ENCODE results near the gene GPANK1. TPM values are rescaled to one million over a fixed set of nuclear protein-coding genes. Genes with fewer than 3 reads are reported as not detected.

Gene GPANK1
- total and polyA plus RNA-seq, 9 of the 15 experiments (the other 6 are each of a cell fraction or from before 2014, with no cell fraction given), result 32.2 to 111 (median 46.3) TPM

DNA sequence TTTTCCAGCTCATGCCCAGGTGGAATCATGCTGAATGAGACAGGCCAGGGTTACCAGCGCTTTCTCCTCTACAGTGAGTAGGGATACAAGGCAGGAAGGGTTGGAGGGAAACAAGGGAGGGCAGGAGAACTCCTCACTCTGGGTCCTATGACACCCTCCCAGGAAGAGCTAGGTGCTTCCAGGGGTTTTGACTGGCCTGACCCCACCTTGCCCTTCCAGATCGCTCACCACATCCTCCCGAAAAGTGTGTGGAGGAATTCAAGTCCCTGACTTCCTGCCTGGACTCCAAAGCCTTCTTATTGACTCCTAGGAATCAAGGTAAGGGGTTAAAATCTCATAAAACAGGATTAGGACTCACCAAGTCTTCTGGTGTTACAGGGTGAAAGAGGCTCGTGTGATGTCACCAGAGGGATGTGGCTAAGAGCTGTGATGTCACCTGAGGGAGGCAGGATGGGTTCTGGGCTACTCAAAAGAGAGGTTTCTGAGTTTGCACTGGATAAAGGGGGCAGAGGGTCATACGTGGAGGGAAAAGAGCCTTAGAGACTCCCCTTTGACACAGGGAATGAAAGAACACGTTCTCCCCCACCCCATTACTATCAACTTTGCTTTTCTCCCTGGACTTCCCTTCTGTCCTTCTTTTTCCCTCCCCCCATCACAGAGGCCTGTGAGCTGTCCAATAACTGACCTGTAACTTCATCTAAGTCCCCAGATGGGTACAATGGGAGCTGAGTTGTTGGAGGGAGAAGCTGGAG lies 7.2 kb downstream of the GPANK1 start (continued):
- no peak for TF ChIP-seq CSDE1 (IDR thresholded peaks at IDR 0.05)
- TF ChIP-seq, protein P1, sequence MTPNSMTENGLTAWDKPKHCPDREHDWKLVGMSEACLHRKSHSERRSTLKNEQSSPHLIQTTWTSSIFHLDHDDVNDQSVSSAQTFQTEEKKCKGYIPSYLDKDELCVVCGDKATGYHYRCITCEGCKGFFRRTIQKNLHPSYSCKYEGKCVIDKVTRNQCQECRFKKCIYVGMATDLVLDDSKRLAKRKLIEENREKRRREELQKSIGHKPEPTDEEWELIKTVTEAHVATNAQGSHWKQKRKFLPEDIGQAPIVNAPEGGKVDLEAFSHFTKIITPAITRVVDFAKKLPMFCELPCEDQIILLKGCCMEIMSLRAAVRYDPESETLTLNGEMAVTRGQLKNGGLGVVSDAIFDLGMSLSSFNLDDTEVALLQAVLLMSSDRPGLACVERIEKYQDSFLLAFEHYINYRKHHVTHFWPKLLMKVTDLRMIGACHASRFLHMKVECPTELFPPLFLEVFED (CRISPR knock-in tag; conservative IDR thresholded peaks at IDR 0.05), result 0 out of 2 replicates have a peak, but pooled peaks have one; percentile 12
- no peak for TF ChIP-seq MECOM (CRISPR knock-in tag; IDR thresholded peaks at IDR 0.05)
- peak; percentile 62 for TF ChIP-seq ATF7 (IDR thresholded peaks at IDR 0.05)
- no peak for TF ChIP-seq KDM1A (IDR thresholded peaks at IDR 0.05)
- peak; percentile 40; the same call in 1 of the 2 replicates for TF ChIP-seq NCOA1 (IDR thresholded peaks at IDR 0.05; ENCODE audit: low read depth)
- 0 out of 2 replicates have a peak, but pooled peaks have one; percentile 38 for TF ChIP-seq SPI1 (IDR thresholded peaks at IDR 0.05; ENCODE audit: borderline replicate concordance, low read depth, low read length)
- TF ChIP-seq, protein P2, sequence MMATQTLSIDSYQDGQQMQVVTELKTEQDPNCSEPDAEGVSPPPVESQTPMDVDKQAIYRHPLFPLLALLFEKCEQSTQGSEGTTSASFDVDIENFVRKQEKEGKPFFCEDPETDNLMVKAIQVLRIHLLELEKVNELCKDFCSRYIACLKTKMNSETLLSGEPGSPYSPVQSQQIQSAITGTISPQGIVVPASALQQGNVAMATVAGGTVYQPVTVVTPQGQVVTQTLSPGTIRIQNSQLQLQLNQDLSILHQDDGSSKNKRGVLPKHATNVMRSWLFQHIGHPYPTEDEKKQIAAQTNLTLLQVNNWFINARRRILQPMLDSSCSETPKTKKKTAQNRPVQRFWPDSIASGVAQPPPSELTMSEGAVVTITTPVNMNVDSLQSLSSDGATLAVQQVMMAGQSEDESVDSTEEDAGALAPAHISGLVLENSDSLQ (IDR thresholded peaks at IDR 0.05), result peak; percentile 47; the same call in 1 of the 2 replicates
- no peak for TF ChIP-seq ATF1 (CRISPR knock-in tag; IDR thresholded peaks at IDR 0.05)
- TF ChIP-seq ATF1 (tag; IDR thresholded peaks at IDR 0.05), result peak; percentile 90
- TF ChIP-seq SMAD4 (CRISPR knock-in tag; conservative IDR thresholded peaks at IDR 0.05), result peak; percentile 35; the same call in 1 of the 2 replicates
- TF ChIP-seq, protein P3, sequence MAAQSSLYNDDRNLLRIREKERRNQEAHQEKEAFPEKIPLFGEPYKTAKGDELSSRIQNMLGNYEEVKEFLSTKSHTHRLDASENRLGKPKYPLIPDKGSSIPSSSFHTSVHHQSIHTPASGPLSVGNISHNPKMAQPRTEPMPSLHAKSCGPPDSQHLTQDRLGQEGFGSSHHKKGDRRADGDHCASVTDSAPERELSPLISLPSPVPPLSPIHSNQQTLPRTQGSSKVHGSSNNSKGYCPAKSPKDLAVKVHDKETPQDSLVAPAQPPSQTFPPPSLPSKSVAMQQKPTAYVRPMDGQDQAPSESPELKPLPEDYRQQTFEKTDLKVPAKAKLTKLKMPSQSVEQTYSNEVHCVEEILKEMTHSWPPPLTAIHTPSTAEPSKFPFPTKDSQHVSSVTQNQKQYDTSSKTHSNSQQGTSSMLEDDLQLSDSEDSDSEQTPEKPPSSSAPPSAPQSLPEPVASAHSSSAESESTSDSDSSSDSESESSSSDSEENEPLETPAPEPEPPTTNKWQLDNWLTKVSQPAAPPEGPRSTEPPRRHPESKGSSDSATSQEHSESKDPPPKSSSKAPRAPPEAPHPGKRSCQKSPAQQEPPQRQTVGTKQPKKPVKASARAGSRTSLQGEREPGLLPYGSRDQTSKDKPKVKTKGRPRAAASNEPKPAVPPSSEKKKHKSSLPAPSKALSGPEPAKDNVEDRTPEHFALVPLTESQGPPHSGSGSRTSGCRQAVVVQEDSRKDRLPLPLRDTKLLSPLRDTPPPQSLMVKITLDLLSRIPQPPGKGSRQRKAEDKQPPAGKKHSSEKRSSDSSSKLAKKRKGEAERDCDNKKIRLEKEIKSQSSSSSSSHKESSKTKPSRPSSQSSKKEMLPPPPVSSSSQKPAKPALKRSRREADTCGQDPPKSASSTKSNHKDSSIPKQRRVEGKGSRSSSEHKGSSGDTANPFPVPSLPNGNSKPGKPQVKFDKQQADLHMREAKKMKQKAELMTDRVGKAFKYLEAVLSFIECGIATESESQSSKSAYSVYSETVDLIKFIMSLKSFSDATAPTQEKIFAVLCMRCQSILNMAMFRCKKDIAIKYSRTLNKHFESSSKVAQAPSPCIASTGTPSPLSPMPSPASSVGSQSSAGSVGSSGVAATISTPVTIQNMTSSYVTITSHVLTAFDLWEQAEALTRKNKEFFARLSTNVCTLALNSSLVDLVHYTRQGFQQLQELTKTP (IDR thresholded peaks at IDR 0.05; ENCODE audit: low read depth in 1 of 2, partially characterized antibody in 2 of 2), result peak in 1 of 2 experiments; percentile 21
- TF ChIP-seq CBX8 (IDR thresholded peaks at IDR 0.05; ENCODE audit: borderline replicate concordance, extremely low read depth, low read depth, low read length, poor library complexity, severe bottlenecking), result no peak
- TF ChIP-seq FOXA1 (IDR thresholded peaks at IDR 0.05; ENCODE audit: borderline replicate concordance), result no peak
- TF ChIP-seq PML (IDR thresholded peaks at IDR 0.05; ENCODE audit: low read length), result 0 out of 2 replicates have a peak, but pooled peaks have one; percentile 43
- no peak for TF ChIP-seq HDAC1 (IDR thresholded peaks at IDR 0.05)
- TF ChIP-seq, protein P4, sequence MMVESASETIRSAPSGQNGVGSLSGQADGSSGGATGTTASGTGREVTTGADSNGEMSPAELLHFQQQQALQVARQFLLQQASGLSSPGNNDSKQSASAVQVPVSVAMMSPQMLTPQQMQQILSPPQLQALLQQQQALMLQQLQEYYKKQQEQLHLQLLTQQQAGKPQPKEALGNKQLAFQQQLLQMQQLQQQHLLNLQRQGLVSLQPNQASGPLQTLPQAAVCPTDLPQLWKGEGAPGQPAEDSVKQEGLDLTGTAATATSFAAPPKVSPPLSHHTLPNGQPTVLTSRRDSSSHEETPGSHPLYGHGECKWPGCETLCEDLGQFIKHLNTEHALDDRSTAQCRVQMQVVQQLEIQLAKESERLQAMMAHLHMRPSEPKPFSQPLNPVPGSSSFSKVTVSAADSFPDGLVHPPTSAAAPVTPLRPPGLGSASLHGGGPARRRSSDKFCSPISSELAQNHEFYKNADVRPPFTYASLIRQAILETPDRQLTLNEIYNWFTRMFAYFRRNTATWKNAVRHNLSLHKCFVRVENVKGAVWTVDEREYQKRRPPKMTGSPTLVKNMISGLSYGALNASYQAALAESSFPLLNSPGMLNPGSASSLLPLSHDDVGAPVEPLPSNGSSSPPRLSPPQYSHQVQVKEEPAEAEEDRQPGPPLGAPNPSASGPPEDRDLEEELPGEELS (CRISPR knock-in tag; IDR thresholded peaks at IDR 0.05; ENCODE audit: borderline replicate concordance), result peak; percentile 46; the same call in 1 of the 2 replicates
- TF ChIP-seq ZNF586 (CRISPR knock-in tag; conservative IDR thresholded peaks at IDR 0.05), result no peak
- no peak for TF ChIP-seq TCF7 (IDR thresholded peaks at IDR 0.05; ENCODE audit: borderline replicate concordance)
- TF ChIP-seq SLC30A9 (CRISPR knock-in tag; IDR thresholded peaks at IDR 0.05), result no peak
